ENCODE results near the gene ZNF546.
A peak's percentile ranks its signal among the peaks of the same experiment; 100 is the strongest.
"Not testable (repeated sequence)": the region's sequence is repeated elsewhere in the genome, so short reads cannot be mapped to it uniquely, and the experiment has no call there.

ZNF546 gene
- total RNA-seq: 4.1 to 9.3 (median 6.1) reads per million in 3 donors

DNA sequence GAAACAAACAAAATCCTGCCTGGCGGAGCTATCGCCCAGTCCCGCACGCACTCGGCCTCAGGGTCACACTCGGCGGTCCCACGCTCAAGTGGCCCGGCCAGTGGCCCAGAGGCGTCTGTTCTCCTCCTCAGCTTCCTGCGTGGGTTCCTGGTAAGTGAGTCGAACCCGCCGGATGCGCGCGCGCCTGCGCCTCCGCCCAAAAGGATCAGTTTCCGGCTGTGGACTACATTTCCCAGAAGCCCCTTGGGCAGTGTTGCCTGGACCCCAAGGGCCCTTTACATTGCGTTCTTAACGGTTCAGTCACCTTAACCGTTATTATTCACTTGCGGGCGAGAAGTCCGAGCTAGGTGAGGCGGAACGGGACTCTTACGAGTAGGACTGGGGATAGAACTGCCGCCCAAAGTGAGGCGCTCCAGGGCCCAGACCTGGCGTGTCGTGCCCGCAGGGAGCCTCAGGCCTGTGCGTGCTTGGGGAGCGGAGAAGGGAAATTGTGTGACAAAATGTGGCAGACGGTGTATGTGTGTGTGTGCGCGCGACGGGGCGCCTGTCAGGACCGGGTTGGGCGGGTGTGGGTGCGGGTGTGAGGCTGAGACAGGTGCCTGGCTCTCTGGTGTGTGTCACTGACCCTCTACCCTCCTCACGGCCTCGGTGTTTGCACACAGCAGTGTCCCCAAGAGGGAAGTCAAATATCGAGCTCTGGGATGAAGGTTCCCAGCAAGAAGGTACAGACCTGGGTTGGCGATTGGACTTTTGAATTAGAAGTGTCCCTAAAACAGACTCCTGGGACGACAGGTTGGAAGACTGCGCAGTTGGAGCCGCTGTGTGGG lies at the start of gene ZNF546:
Gene ZNF546 (plus strand): TSS at position 250 of the 827 bp plus-strand sequence. CDS start 1,267 bp downstream, outside the sequence.
- peaks cover 11% of the 10 kb centered on the region for H3K4me1 ChIP-seq (ENCODE audit: control insufficient read depth, insufficient read depth, low read length, poor library complexity, severe bottlenecking)
- peaks cover 6% of the 10 kb centered on the region for H3K36me3 ChIP-seq (ENCODE audit: control insufficient read depth, insufficient read depth, low read length)
- H3K27me3 ChIP-seq (replicated peaks; ENCODE audit: control insufficient read depth, insufficient read depth, low read length, poor library complexity, severe bottlenecking): no peaks in the 10 kb centered on the region
- peak within 1 kb of the TSS; percentile 83 for H3K27ac ChIP-seq (ENCODE audit: insufficient read depth, low read length, poor library complexity, severe bottlenecking)
- H3K9me3 ChIP-seq (ENCODE audit: control insufficient read depth, low read length): no peaks in the 10 kb centered on the region
- H3K4me3 ChIP-seq (ENCODE audit: insufficient read depth, low read depth, low read length, poor library complexity, severe bottlenecking): peak within 1 kb of the TSS; percentile 74
- peak; percentile 76 to 85 (median 81) for DNase-seq

DNA sequence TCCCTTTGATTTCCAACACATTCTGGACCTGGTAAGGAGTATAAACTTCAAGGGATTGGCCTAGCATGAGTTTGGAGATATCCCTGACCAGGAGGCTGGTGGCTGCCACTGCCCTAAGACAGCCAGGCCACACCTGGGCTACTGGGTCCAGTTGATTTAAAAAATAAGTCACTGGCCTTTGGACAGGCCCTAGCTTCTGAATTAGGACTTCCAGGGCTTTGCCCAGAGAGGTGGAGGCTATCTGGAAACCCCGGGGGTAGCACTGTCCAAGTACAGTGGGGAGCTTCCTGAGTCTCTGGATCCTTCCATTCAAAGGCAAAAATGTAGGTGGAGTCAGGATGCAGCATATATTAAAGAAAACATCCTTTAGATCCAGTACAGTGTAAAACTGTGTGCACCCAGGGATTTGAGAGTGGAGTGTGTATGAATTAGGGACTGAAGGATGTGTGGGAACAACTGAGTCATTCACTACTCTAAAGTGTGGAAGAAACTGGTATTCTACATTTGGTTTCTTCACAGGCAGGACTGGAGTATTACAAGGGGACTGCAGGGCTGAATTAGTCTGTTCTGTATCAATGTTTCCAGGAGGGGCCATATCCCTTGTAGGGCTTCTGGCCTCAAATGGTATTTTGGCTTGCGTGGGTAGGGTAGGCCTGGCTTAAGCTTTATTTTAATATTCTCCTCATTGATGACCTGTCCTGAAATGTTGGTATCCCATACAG lies 47.7 kb upstream of the ZNF546 start:
- H3K4me1 ChIP-seq (ENCODE audit: control insufficient read depth, insufficient read depth, low read length, poor library complexity, severe bottlenecking): peaks cover 71% of the 10 kb centered on the region

DNA sequence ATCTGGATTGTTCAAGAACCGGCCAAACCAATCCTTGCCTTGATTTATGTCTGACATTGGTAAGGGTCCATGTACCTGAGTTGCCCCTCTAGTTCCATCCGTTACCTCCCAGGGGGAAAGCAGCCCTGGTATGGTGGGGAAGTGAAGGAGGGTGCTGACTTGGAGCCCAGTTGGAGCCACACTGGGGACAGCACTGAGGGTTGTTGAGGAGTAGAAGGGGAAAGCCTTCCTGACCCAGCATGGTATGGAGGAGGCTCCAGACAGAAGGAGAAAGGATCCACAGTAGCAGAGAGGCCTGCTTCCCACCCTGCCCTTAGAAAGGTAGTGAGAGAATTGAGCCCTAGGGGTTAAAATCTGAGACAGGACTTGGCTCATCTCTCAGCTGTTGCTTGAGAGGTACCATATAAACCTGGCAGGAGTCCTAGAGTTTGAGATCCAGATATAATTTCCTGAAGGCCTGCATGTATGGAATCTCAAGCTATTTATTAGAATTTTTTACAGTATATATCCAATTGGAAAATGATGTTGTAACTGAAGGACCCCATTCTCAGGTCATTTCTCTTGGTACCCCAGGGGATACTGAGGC lies 45.7 kb upstream of the ZNF546 start:
- no peak for DNase-seq
- Histone ChIP-seq H3K9me3 (ENCODE audit: control insufficient read depth, low read length) (no peaks in the 10 kb centered on the region), H3K4me3 (ENCODE audit: insufficient read depth, low read depth, low read length, poor library complexity, severe bottlenecking) (no peak overlapping the region), H3K4me1 (ENCODE audit: control insufficient read depth, insufficient read depth, low read length, poor library complexity, severe bottlenecking) (peaks cover 55% of the 10 kb centered on the region), H3K27me3 (replicated peaks; ENCODE audit: control insufficient read depth, insufficient read depth, low read length, poor library complexity, severe bottlenecking) (no peaks in the 10 kb centered on the region), H3K36me3 (ENCODE audit: control insufficient read depth, insufficient read depth, low read length) (no peaks in the 10 kb centered on the region), H3K27ac (ENCODE audit: insufficient read depth, low read length, poor library complexity, severe bottlenecking) (peak overlapping the region; percentile 75)

More for the DNA sequence above, 47.7 kb upstream of the ZNF546 start:
- Histone ChIP-seq H3K27me3 (replicated peaks; ENCODE audit: control insufficient read depth, insufficient read depth, low read length, poor library complexity, severe bottlenecking) (no peaks in the 10 kb centered on the region), H3K36me3 (ENCODE audit: control insufficient read depth, insufficient read depth, low read length) (no peaks in the 10 kb centered on the region), H3K9me3 (ENCODE audit: control insufficient read depth, low read length) (no peaks in the 10 kb centered on the region), H3K4me3 (ENCODE audit: insufficient read depth, low read depth, low read length, poor library complexity, severe bottlenecking) (peak overlapping the region; percentile 12), H3K27ac (ENCODE audit: insufficient read depth, low read length, poor library complexity, severe bottlenecking) (no peak overlapping the region)
- no peak for DNase-seq

DNA sequence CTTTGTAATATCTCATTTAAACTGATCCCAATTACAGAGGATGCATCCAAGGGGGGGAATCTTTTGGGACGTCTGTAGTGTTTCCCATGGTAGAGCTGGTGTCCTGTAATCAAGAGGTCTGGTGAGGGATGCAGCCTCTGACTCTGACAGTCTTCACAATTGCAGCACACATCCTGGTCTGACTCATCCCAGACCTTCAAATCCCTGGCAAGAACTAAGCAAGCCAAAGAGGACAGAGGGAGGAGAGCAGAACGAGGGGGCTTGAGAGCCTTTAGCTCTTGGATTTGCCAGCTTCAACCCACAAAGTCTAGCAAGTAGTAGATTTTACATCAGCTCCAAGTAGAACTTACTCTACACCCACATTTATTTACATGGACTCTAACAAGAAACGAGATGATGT lies 45.2 kb upstream of the ZNF546 start:
- Histone ChIP-seq H3K27me3 (replicated peaks; ENCODE audit: control insufficient read depth, insufficient read depth, low read length, poor library complexity, severe bottlenecking) (no peaks in the 10 kb centered on the region), H3K9me3 (ENCODE audit: control insufficient read depth, low read length) (no peaks in the 10 kb centered on the region), H3K4me1 (ENCODE audit: control insufficient read depth, insufficient read depth, low read length, poor library complexity, severe bottlenecking) (peaks cover 55% of the 10 kb centered on the region), H3K36me3 (ENCODE audit: control insufficient read depth, insufficient read depth, low read length) (no peaks in the 10 kb centered on the region), H3K4me3 (ENCODE audit: insufficient read depth, low read depth, low read length, poor library complexity, severe bottlenecking) (no peak overlapping the region), H3K27ac (ENCODE audit: insufficient read depth, low read length, poor library complexity, severe bottlenecking) (peak overlapping the region; percentile 75)
- DNase-seq: no peak

DNA sequence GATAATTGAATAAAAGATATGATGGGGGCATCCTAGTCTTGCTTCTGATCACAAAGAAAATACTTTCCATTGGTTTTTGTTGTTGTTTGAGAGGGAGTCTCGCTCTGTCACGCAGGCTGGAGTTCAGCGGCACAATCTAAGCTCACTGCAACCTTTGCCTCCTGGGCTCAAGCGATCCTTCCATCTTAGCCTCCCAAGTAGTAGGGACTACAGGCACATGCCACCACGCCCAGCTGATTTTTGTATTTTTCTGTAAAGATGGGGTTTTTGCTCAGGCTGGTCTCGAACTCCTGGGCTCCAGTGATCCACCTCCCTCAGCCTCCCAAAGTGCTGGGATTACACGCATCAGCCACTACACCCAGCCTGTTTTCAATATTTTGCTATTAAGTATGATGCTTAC lies 42.9 kb upstream of the ZNF546 start:
- H3K36me3 ChIP-seq (ENCODE audit: control insufficient read depth, insufficient read depth, low read length): no peaks in the 10 kb centered on the region
- peaks cover 47% of the 10 kb centered on the region for H3K4me1 ChIP-seq (ENCODE audit: control insufficient read depth, insufficient read depth, low read length, poor library complexity, severe bottlenecking)
- H3K4me3 ChIP-seq (ENCODE audit: insufficient read depth, low read depth, low read length, poor library complexity, severe bottlenecking): no peak overlapping the region
- peak overlapping the region; percentile 75 for H3K27ac ChIP-seq (ENCODE audit: insufficient read depth, low read length, poor library complexity, severe bottlenecking)
- no peaks in the 10 kb centered on the region for H3K27me3 ChIP-seq (replicated peaks; ENCODE audit: control insufficient read depth, insufficient read depth, low read length, poor library complexity, severe bottlenecking)
- DNase-seq: no peak
- H3K9me3 ChIP-seq (ENCODE audit: control insufficient read depth, low read length): no peaks in the 10 kb centered on the region

DNA sequence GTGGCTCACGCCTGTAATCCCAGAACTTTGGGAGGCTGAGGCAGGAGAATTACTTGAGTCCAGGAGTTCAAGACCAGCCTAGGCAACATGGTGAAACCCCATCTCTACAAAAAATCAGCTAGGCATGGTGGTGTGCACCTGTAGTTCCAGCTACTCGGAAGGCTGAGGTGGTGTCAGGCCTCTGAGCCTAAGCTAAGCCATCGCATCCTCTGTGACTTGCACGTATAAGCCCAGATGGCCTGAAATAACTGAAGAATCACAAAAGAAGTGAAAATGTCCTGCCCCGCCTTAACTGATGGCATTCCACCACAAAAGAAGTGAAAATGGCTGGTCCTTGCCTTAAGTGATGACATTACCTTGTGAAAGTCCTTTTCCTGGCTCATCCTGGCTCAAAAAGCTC lies 39.0 kb upstream of the ZNF546 start:
- H3K36me3 ChIP-seq (ENCODE audit: control insufficient read depth, insufficient read depth, low read length); H3K27me3 ChIP-seq (replicated peaks; ENCODE audit: control insufficient read depth, insufficient read depth, low read length, poor library complexity, severe bottlenecking); H3K4me3 ChIP-seq (ENCODE audit: insufficient read depth, low read depth, low read length, poor library complexity, severe bottlenecking); H3K4me1 ChIP-seq (ENCODE audit: control insufficient read depth, insufficient read depth, low read length, poor library complexity, severe bottlenecking); H3K27ac ChIP-seq (ENCODE audit: insufficient read depth, low read length, poor library complexity, severe bottlenecking); DNase-seq; H3K9me3 ChIP-seq (ENCODE audit: control insufficient read depth, low read length): not testable (repeated sequence)

DNA sequence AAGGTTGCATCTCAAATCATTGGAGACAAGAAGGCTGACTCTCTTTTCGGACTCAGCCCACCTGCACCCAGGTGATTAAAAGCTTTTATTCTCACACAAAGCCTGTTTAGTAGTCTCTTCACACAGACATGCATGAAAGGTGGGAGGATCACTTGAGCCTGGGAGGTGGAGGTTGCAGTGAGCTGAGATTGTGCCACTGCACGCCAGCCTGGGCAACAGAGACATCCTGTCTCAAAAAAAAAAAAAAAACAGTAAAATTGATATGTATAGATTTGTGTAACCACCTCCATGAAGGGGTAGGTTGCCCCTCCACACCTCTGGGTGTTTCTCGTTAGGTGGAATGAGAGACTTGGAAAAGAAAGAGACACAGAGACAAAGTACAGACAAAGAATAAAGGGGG lies 37.9 kb upstream of the ZNF546 start:
- not testable (repeated sequence) for H3K9me3 ChIP-seq (ENCODE audit: control insufficient read depth, low read length); DNase-seq; H3K27me3 ChIP-seq (replicated peaks; ENCODE audit: control insufficient read depth, insufficient read depth, low read length, poor library complexity, severe bottlenecking); H3K36me3 ChIP-seq (ENCODE audit: control insufficient read depth, insufficient read depth, low read length); H3K4me3 ChIP-seq (ENCODE audit: insufficient read depth, low read depth, low read length, poor library complexity, severe bottlenecking); H3K4me1 ChIP-seq (ENCODE audit: control insufficient read depth, insufficient read depth, low read length, poor library complexity, severe bottlenecking)
- H3K27ac ChIP-seq (ENCODE audit: insufficient read depth, low read length, poor library complexity, severe bottlenecking): peak overlapping the region; percentile 13

DNA sequence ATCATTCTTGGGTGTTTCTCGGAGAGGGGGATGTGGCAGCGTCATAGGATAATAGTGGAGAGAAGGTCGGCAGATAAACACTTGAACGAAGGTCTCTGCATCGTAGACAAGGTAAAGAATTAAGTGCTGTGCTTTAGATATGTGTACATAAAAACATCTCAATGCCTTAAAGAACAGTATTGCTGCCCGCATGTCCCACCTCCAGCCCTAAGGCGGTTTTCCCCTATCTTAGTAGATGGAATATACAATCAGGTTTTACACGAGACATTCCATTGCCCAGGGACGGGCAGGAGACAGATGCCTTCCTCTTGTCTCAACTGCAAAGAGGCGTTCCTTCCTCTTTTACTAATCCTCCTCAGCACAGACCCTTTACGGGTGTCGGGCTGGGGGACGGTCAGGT lies 37.5 kb upstream of the ZNF546 start:
- H3K27me3 ChIP-seq (replicated peaks; ENCODE audit: control insufficient read depth, insufficient read depth, low read length, poor library complexity, severe bottlenecking); H3K9me3 ChIP-seq (ENCODE audit: control insufficient read depth, low read length); DNase-seq; H3K4me1 ChIP-seq (ENCODE audit: control insufficient read depth, insufficient read depth, low read length, poor library complexity, severe bottlenecking); H3K4me3 ChIP-seq (ENCODE audit: insufficient read depth, low read depth, low read length, poor library complexity, severe bottlenecking); H3K36me3 ChIP-seq (ENCODE audit: control insufficient read depth, insufficient read depth, low read length): not testable (repeated sequence)
- H3K27ac ChIP-seq (ENCODE audit: insufficient read depth, low read length, poor library complexity, severe bottlenecking): peak overlapping the region; percentile 13

DNA sequence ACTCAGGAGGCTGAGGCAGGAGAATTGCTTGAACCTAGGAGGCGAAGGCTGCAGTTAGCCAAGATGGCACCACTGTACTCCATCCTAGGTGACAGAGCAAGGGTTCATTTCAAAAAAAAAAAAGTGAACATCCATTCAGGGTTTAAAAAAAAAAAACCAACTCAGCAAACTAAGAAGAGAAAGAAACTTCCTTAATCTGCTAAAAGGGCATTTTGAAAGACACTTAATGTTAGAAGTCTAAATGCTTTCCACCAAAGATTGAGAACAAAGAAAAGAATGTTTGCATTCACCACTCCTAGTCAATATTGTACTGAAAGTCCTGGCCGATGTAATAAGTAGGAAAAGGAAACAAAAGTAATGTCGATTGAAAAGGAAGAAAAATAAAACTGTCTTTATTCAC lies 33.0 kb upstream of the ZNF546 start:
- Histone ChIP-seq H3K27ac (ENCODE audit: insufficient read depth, low read length, poor library complexity, severe bottlenecking) (no peak overlapping the region), H3K4me3 (ENCODE audit: insufficient read depth, low read depth, low read length, poor library complexity, severe bottlenecking) (no peak overlapping the region), H3K9me3 (ENCODE audit: control insufficient read depth, low read length) (no peaks in the 10 kb centered on the region), H3K27me3 (replicated peaks; ENCODE audit: control insufficient read depth, insufficient read depth, low read length, poor library complexity, severe bottlenecking) (no peaks in the 10 kb centered on the region), H3K4me1 (ENCODE audit: control insufficient read depth, insufficient read depth, low read length, poor library complexity, severe bottlenecking) (no peaks in the 10 kb centered on the region), H3K36me3 (ENCODE audit: control insufficient read depth, insufficient read depth, low read length) (no peaks in the 10 kb centered on the region)
- DNase-seq: no peak

DNA sequence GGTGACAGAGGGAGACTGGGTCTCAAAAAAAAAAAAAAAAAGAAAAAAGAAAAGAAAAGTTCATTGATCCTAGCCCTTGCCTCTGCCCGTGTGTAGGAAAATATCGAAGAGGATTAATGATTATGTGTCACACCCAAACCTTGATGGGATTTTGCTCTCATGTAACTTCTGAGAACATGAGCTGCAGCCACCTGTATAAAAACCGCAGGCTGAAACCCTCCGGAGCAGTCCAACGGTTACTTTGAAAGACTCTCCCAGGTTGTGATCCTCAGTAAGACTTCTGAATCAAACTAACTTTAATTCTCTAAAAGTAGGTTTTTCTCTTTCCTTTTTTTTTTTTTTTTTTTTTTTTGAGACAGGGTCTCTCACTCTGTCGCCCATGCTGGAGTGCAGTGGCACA lies 30.2 kb upstream of the ZNF546 start:
- no peak overlapping the region for H3K27ac ChIP-seq (ENCODE audit: insufficient read depth, low read length, poor library complexity, severe bottlenecking)
- H3K9me3 ChIP-seq (ENCODE audit: control insufficient read depth, low read length): no peaks in the 10 kb centered on the region
- no peaks in the 10 kb centered on the region for H3K36me3 ChIP-seq (ENCODE audit: control insufficient read depth, insufficient read depth, low read length)
- DNase-seq: no peak
- H3K4me1 ChIP-seq (ENCODE audit: control insufficient read depth, insufficient read depth, low read length, poor library complexity, severe bottlenecking): peaks cover 19% of the 10 kb centered on the region
- H3K27me3 ChIP-seq (replicated peaks; ENCODE audit: control insufficient read depth, insufficient read depth, low read length, poor library complexity, severe bottlenecking): no peaks in the 10 kb centered on the region
- no peak overlapping the region for H3K4me3 ChIP-seq (ENCODE audit: insufficient read depth, low read depth, low read length, poor library complexity, severe bottlenecking)

Measured in effector memory CD4-positive, alpha-beta T cell (primary cell).